HG02973 (cell line): Measurements from ENCODE around the gene GLI2.

Experiments
- ATAC-seq: cut with Tn5 transposase; IDR thresholded peaks from one replicate; pipeline ENCODE4 v1.9.1; 2021; ENCODE audit warnings: moderate library complexity; ENCODE audit not compliant: unreplicated experiment

GLI2 gene

DNA sequence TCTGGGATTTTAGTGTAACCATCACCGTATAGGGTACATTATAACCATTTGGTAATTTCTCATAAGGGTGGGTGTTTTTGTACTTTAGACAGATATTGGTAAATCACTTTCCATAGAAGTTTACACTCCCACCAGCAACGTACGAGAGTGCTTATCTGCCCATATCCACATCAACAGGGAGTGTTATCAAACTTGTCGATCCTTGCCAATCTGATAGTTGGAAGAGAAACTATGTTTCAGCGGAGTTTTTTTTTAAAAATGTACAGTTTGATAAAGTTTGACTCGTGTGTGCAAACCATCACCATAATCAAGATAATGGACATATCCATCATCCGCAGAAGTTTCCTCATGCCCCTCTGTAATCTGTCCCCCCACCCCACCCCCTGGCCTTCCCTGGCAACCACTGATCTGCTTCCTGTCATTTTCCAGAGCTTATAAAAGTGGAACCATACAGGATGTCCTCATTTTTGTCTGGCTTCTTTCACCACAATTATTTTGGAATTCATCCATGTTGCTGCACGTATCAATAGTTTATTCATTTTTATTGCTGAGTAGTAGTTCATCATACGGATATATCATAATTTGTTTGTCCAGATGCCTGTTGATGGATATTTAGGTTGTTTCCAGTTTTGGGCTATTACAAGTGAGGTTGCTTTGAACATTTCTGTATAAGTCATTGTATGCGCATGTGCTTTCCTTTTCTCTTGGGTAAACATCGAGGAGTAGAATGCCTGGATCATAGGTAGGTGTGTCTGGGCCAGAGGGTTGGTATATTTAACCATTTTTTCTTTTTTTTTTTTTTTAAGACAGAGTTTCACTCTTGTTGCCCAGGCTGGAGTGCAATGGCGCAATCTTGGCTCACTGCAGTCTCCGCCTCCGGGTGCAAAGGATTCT lies 18.6 kb downstream of the GLI2 start:
- no peak for ATAC-seq

DNA sequence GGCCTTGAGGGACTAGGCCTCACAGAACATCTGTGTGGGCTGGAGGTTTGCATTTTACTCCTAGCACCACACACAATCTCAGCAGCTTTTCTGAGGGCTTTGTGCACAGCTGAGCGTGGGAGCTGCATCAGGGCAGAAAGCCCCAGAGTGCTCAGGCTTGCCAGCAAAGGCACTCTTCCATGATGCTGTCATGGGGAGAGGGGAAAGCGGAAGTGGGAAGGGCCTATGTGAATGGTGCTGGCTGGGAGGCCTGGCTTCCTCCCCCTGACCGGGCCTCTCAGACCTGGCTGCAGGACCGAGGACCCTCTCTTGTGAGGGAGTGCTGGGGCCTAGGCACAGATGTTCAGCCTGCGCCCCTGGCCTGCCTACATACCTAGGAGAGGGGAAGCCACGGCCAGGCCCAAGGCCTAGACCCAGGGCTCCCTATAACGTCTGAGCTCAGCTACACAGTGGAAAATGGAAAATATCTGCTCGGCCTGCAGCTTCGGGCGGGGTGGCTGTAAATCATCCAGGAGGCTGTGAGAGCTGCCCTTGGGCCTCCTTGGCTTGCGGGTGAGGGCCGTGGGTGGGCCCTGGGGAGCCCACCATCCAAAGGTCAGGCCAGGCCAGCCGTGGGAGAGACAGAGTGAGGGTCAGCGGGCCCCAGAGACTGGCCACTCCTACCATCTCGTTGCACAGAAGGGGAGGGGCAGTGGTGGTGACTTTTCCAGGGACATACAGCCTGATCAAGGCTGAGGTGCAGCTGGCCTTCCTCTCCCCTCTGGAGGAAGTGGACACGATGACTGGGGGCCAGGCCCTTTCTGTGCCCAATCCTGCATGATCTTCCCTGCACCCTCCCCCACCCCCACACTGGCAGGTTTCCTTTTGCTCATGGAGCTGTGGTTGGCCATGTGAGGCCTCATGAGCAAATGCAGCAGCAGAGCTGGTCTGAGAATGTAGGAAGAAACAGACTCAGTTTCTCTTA lies 22.8 kb downstream of the GLI2 start:
- ATAC-seq = no peak

DNA sequence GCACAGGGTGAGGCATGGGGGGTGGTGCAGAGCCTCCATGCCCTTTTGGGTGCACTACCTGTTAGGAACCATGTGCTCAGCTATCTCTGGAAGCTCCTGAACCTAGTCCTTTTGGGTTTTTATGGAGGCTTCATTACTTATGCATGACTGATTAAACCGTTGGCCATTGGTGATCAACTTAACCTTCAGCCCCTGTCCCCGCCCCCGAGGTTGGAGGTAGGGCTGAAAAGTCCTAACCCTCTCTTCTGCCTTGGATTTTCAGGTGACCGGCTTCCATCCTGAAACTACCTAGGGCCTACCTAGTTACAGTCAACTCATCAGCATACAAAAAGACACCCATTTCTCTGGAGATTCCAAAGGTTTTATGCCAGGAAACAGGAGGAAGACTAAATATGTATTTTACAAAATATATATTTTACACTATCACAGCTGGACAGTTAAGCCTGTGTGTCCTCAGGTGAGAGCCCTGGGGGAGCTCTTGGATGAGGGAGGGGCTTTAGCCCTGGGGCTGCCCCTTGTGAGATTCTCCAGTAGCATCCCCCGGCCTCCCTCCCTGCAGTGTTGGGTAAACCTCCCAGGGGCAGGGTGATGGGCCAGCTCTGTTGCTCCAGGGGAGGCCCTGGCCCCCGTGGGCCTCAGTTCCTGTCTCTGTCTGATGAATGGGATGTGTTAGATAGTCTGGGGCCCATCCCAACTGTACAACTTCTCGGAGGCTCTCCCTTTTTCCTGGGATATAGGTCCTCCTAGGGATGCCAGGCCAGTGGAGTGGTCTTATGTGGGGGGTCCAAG lies 24.1 kb downstream of the GLI2 start:
- no peak for ATAC-seq

DNA sequence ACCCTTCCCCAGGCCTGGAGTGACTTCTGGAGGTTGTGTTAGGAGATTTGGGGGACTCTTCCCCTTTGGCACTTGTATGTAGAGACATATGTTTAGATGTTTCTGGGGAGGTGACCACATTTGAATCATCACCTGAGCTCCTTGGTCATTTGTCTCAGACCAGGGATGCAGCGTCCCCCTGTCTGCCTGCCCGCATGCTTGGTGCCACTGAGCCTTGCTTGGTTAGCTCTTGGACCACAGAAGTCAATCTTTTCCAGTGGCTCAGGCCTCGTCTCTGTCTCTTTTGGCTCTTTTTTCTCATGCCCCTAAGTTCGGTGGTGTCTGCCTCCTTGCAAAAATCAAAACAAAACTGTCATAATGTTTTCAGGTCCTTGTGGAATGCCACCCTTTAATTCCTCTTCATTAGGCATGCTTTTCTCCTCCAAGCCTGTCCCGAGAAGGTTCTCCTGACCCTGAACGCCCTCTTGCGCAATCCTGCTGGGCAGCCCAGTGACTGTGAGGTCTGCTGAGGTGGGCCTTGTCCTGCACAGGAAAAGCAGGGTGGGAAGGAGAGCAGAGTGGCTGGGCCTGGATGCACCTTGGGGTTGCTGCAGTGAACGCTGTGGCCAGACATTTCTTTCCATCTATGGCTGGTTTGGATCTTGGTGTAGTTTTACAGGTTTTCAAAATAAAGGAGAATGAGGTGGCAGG lies 24.9 kb downstream of the GLI2 start:
- ATAC-seq = no peak

DNA sequence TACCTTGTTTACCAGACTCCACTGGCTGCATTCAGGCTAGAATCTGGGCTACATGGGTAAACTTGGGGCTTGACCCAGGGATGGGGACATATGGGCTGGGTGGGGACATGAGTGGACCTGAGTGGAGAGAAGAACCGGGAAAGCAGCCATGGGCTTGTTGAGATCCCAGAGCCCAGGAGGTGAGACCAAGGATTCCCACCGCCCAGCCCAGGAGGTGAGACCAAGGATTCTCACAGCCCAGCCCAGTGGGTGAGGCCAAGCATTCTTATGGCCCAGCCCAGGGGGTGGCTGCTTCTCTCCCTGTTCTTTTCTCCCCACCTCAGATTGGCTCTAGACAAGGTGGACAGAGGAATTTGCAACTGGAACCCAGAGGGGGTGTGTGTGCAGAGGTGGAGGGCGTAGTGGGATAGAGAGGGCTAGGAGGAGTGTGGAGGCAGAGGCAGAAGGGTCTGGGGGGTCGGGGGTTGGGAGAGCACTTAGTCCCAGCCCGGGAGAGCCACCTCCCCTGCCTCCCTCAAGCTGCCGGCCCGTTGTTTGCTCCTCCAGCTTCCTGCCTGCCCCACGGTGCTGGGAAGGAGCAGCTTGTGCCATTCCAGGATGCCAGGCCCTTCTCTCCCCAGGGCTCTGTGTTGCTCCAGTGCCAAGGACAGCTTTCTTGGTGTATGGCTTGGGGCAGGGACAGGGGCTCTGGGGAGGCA lies 25.6 kb downstream of the GLI2 start:
- no peak for ATAC-seq

DNA sequence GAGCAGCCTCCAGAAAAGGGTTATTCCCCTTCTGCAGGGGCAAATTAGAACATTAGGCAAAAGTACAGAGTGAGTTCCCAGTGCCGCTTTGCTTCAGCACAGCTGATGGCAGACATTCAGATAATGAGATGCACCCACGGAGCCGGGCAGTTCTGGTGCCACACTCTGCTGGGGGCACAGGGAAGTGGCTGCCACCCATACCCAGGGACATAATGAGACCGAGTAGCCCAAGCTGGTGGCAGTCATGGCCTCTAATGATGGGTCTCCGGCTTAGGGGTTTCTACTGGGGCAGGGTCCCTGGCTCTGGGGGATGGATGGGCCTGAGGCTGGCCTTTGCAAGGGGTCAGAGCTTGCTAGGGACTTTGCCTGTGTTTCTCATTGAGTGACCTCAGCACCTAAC lies 26.2 kb downstream of the GLI2 start:
- ATAC-seq = no peak

DNA sequence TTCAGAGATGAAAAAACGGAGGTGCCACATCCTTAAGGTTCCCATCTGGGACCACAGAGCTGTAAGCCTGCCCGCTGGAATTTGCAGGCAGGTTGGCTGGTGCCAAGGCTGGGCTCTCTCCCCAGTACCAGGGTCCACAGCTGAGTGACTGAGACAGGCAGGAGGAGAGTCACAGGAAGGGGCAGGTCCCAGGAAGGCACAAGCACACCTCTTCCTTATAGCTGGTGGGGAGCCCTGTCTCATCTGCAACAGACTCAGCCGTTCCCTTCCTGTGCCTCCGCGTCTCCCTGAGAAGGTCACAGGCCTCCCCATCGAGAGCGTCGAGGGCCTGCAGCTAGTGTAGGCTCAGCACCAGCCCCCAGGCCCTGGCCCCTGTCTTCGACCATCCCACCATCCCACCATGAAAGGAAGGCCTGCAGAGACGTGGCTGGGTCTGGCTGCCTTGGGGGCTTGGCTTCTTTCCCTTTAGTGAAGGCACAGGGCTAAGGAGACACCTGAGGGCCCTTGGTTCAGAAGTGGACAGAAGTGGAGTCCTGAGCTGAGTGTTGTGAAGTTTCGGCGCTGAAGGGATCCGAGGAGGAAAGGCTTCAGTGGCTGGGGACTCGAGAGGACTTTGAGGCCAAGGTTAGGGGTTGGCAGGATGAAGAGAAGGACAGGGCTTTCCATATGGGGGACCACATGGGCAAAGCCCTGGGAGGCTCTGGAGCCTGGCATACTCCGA lies 26.8 kb downstream of the GLI2 start:
- no peak for ATAC-seq

DNA sequence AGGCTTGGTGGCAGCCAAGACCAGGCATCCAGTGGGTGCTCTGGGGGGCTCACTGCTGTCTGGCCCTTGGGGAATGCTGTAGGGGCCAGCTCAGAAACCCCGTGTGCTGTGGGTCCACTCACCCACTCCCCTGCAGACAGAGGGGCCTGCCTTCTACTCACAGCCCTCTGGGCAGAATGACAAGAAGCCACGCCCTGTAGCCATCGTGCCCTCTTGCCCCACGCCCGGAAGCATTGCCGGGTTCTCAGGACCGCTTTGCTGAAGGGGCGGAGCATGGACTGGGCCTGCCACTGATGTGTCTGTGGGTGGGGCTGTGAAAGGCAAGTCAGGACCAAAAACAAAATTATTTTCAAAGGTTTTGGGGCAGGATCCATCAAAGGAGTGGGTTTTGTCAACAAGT lies 27.8 kb downstream of the GLI2 start:
- ATAC-seq = no peak

DNA sequence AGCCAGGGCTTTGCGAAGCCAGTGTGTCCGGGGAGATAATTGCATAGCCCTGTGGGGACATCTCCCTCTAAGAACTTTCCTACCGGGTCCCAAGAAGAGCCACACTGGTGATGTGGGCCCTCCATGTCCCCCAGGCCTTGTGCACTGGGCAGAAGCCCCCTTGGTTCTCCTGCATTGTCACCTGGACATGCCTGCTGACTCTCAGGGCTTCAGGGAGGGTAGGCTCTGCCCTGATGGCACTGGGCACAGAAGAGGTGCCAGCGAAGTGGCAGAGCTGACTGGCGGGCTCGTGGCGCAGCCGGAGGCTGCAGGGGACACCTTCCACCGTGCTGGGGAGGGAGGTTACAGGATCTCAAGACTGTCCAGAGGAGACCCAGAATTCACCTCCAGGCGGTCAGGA lies 28.3 kb downstream of the GLI2 start:
- ATAC-seq = no peak

DNA sequence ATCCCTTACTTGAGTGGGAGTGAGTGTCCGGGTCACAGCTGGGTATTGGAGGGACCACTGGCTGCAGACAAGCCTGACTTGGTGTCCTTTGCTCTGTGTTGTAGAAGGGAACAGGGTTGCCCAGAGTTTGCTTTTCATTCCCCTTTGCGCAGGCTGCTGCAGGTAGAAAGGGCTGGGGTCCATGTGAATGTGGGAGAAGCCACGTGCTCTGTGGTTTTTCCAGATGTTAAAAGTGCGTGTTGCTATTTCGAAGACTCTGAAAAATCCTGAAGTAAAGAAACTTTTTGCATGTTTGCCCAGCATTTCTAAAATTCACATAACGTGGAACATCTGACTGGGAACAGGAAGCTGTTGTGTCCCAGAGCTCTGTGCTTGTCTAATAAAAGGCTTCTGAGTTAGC lies 28.8 kb downstream of the GLI2 start:
- ATAC-seq = no peak

DNA sequence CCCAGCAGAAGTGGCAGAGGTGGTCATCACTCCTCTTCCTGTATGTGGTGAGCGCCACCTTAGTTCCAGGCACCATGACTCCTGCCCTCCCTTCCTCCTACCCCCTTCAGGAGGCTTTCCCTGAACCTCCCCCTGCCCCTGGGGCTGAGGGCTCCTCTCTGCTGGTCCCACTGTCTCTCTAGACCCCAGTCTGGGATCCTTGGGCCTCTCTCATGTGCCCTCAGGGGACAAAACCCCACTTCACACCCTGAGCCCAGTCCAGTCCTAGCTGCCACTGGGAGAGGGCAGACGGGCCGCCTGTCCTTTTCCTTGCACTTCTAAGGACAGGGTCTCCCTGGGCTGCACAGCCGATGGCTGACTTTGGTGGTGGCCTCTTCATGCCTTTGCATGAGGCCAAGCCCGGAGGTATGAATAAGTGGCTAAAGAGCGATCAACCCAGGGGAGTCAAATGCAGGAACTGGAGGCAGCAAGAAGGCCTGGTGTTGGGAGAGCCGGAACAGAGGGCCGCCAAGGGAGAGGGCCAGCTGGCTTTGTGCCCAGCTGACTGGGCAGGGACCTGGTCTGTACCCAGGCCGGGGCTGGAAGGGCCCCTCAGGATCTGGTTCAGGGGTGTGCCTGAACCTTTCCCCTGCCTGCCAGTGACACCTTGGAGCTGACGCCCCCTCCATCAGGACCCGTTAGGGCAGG lies 29.5 kb downstream of the GLI2 start:
- no peak for ATAC-seq

DNA sequence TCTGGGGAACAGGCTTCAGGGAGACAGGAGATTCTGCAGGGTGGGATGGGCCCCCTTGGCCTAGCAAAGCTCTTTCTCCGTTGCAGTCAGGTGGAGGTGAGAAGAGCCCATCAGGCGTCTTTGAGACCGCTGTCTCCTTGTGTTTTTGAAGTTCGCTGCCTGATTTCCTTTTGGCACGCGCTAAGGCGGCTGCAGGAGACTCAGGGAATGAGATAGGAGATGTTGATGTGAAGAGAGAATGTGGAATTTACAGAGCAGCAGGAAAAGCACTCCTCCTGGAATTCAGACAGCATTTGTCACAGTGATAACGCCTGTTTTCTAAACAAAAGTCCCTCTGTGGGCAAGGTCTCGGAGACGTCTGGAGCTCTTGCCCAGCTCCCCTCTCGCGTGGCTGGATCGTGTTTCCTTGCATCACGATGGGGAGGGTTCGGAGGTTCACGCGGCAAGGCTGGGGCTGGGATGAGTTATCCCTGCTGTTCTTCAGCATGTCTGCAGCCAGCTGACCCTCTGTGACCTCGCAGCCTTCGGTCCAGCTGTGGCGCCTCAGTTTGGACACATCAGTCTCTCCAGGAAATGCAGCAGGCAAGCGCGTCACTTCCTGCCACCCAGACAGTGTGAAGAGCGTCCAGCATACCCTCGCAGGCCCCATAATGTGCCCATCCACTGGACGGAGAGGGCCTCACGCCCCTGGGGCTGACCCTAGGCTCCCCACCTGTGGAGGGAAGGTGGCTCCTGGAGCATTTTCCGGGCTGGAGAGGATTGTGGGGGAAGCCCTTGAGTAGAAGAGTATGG lies 30.2 kb downstream of the GLI2 start:
- ATAC-seq = no peak

DNA sequence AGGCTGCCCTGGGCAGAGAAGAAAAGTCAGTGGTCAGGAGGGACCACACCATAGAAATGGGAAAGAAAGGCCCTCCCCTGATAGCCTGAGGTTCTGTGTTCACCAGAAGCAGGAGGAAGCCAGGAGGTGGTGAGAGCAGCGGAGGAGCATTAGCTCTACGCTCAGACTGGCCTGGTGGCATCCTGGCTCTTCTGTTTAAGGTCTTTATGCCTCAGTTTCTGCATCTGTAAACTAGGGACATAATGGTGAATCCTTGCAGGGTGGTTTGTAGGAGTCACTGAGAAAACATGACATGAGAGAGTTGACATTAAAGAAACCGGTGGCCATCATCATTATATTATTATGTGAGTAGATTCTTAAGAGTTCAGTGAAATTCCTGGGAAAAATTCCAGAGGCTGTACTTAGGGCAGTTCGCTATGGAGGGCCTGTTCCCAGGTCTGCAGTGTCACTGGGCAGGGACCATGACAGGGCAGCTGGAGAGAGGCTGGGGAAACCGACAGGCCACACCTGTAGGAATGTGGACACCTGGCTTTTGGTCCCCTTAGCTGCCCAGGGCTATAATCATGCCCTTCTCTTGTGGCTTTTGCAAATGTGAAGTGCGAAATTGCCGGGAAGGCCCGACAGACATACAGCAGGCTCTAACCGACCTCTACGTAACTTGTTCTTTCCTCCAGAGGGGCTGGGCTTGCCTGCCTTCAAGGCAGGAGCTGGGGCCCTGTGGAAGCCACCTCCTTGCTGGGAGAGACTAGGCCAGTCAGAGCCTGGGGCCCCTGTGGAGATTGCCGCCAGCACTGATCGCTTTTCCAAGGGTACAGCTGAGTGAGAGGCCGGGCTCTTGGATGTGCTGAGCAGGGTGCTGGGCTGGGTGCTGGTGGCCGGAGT lies 31.0 kb downstream of the GLI2 start:
- ATAC-seq = no peak

DNA sequence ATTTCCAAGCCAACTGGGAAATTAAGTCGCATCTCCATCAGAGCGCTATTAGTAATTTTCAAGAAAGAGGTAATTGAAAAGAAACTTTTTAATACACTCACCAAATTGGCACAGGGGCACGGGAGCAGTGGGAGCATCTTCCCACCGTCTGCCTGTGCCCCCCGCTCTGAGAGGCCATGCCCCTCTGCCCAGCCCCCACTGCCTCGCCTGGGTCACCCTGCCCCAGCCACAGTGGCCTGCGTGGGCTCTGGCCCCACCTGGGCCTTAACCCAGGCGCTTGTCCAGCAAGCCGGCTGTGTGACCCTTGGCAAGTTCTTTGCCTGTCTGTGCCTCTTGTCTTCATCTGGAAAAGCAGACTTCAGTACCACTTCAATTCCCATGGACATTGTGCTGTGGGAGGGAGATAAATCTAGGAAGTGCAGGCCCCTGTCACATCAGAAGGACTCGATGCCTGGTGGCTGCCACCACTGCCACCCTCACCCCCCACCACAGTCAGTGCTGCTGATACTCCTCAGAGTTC lies 31.9 kb downstream of the GLI2 start:
- no peak for ATAC-seq

DNA sequence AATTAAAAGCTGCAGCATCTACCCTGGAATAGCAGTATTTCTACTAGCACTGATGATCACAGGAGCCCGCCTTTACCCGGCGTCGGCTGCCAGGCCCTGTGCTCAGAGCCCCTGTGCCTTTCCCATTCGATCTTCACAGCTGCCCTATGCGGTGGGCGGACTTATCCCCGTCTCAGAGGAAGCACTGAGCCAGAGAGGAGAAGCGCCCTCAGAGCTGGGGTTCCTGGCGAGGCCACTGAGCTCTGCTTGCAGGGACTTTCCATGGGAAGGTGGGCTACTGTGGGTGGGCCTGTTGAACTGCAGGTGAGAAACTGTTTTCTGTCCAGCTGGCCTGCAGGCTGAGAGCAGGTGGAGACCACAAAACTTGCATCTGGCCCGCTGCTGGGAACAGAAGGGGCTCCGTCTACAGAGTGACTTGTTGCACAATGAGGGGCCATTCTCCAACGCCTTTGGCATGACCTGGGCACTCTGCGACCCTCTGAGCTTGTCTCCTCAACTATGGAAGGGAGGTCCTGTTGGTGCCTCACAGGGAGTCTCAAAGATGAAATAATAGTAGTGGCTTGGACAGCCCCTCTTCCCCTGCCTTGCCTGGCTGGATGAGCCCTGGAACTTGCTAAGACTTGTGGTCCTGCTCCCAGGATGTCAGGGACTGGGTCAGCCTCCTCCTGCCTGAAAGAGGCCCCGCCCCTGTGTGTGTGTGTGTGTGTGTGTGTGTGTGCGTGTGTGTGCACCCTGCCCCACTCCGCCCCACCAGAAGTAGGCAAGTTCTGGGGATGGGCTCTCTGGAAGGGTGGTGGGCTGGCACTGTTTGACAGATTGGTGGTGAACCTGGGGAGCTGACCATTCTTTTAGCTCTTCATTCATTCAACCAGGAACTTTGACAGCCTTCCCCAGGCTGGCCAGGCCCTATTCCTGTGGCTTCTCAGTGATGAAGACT lies 32.7 kb downstream of the GLI2 start:
- no peak for ATAC-seq
